Fibroblast of villous mesenchyme (primary cell): ENCODE measurements around the gene HLCS. TPM values are rescaled to one million over a fixed set of nuclear protein-coding genes. Genes with fewer than 3 reads are reported as not detected.

Source experiments
- DNase-seq: peaks from one replicate; pipeline ENCODE4 v3.0.0-alpha.2; 2010; ENCODE audit warnings: low read depth
- H3K4me3 ChIP-seq: 2 replicates; pipeline ENCODE4 v1.5.1; 2011; ENCODE audit warnings: low read depth, mild to moderate bottlenecking, low read length
- total RNA-seq: library from RNA; depleted of rRNA; stranded (reverse); fragments of >200 nt; gene quantifications from 2 replicates; pipeline ENCODE4 v1.2.3, GENCODE V29; 2012
- TF ChIP-seq, protein P1 (sequence below): IDR thresholded peaks from 2 replicates; pipeline ENCODE4 v1.5.1; 2012; ENCODE audit warnings: low read depth, mild to moderate bottlenecking, low read length; ENCODE audit not compliant: insufficient read depth

Gene HLCS
- total RNA-seq, 1 donor: 44.0 TPM

DNA sequence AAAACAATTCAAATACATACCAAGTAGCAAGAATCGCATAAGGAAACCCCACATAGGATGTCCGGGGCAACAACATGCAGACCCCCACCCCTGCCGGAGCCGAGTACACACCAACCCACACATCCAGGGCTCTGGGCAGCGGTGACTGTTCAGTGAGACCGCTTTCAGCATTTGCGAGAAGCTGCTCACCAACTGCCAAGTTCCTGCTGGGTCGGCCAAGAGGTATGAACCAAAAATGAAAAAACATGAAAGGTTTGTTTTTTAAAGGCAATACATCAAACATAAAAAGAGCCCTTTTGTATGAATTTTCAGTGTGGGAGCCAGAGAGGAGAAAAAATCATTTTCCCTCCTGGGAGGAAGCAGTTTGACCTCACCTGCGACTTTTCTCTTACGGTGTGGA lies 175.3 kb downstream of the HLCS start:
- H3K4me3 ChIP-seq: no peak overlapping the region
- DNase-seq: no peak
- TF ChIP-seq, protein P1, sequence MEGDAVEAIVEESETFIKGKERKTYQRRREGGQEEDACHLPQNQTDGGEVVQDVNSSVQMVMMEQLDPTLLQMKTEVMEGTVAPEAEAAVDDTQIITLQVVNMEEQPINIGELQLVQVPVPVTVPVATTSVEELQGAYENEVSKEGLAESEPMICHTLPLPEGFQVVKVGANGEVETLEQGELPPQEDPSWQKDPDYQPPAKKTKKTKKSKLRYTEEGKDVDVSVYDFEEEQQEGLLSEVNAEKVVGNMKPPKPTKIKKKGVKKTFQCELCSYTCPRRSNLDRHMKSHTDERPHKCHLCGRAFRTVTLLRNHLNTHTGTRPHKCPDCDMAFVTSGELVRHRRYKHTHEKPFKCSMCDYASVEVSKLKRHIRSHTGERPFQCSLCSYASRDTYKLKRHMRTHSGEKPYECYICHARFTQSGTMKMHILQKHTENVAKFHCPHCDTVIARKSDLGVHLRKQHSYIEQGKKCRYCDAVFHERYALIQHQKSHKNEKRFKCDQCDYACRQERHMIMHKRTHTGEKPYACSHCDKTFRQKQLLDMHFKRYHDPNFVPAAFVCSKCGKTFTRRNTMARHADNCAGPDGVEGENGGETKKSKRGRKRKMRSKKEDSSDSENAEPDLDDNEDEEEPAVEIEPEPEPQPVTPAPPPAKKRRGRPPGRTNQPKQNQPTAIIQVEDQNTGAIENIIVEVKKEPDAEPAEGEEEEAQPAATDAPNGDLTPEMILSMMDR: no peak

DNA sequence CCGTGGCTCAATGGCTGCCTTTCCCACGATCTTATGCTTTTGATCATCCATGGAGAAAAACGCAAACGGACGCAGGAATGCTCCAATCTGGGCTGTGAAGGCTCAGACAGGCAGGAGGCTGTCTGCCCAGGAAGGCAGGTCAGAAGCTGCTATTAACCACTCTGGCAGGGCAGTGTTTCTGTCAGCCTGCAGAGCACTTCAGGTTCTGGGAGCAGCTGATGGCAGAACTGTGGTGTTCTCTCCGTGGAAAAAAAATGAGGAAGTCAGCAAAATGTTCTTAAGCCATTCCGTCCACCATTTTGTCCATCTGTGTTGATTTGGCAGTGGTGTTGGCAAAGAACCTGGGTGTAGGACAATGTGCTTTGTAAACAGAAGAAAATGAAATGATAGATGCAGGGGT lies 175.9 kb downstream of the HLCS start:
- H3K4me3 ChIP-seq: no peak overlapping the region
- DNase-seq: no peak
- TF ChIP-seq, protein P1: no peak

DNA sequence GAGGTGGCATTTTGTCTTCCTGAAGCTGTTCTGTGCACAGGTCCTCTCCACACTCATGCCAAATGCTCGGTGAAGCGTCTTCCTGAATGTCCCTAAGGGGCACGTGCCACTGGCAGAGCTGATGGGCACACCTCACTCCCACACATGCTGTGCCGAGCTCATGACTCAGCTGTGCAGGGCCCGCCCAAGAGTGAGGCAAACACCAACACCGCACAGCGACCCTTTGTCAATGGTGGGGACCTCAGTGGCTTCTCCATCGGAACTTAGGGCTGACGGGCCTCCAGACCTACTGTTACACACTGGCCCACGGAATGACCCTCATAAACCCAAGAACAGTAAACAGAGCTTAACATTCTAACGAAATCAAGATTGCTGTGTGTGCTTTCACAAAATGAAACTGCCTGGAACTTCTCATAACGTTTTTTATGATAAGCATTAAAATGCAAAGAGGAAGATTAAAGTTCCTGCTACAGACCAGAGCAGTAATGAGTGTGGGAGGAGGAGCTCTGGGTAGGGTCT lies 178.3 kb downstream of the HLCS start:
- DNase-seq: peak; percentile 97
- H3K4me3 ChIP-seq: peak overlapping the region; percentile 32
- TF ChIP-seq, protein P1: no peak

DNA sequence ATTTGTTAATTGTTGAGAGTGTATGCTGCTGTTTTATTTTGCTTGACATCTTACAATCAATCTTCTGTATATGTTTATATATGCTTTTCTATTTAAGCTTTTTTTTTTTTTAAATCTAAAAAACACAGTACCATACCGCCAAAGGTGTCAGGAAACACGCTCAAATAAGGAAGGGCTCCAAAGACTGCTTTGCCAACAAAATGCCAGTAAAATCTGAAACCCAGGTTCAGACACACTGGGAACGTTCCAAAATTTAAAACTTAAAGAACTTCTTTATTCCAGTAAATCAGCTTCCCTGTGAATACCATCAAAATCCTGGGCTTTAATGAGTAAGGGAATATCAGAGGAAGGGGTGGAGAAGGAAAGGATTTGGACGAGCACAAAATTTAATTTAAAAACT lies 180.3 kb downstream of the HLCS start:
- no peak for DNase-seq
- no peak overlapping the region for H3K4me3 ChIP-seq
- TF ChIP-seq, protein P1: no peak

DNA sequence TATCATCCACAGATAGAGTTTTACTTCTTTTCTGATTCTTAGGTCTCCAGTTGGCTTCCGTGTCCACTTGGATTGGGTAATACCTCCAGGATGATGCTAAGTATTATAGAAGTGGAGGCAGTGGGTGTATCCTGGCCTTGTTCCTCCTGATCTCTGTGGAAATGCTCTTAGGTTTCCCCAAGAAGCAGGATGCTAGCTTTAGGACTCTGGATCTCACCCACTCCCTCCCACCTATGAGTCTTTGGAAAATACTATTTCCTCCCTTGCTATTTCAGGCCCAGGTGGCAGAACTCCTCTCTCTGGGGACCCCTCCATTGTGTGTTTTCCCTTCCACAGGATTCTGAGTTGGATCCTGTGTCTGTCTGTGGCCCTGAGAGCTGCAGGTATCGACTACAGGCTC lies 180.9 kb downstream of the HLCS start:
- no peak overlapping the region for H3K4me3 ChIP-seq
- no peak for DNase-seq
- TF ChIP-seq, protein P1: no peak

DNA sequence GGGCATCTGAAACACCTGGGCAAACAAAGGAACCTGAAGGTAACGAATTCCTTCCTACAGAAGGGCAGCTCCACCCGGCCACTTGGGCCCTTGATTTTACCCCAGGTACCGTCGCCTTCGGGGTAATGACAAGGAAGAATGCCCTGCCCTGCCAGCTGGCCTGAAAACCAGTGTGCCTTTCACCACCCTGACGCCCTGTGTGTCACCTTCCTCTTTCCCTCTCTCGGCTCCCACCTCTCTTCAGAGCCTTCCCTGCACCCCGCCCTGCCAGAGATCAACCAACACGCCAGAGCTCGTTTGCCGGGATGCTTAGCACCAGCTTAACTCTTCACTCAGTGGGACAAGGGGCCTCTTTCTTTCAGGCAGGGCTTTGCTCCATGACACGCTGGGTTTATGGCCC lies 181.5 kb downstream of the HLCS start:
- no peak for DNase-seq
- TF ChIP-seq, protein P1: no peak

DNA sequence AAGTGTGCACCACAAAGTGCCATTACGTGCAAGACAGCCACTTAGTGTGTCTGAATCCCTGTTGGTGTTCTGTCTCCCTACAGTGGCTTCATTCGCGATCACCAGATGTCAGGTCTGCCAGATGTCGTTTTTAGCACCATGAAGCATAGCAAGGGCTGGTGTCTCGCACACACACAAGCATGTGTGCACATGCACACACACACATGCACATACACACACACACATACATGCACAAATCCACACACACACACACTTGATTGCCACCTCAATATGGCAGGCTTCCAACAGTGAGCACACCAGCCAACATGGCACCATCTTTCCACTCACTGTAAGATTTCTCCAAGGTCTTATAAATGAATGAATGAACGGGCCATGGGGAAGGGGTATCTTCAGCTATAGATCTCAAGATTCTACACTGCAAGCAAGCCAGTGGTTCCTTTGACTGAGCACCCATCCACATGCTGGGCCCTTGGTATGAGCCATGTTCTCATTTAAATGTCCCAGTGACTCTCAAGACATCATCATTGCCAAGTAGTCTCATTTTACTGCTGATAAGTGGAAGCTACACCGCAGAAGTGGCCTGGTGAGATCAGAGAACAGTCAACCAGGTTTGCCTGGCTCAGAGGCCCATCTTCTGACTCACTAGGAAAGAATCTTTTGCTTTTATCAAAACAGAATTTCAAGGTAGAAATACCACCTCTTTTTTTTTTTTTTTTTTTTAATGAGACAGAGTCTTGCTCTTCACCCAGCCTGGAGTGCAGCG lies 182.7 kb downstream of the HLCS start:
- peak; percentile 66 for DNase-seq
- H3K4me3 ChIP-seq: no peak overlapping the region
- TF ChIP-seq, protein P1: no peak

More for the DNA sequence above, 181.5 kb downstream of the HLCS start:
- H3K4me3 ChIP-seq: no peak overlapping the region
